ENCODE results near the gene LEMD1.

GRCh38 chr1:205421798-205422197, at the start of gene LEMD1:
- TF ChIP-seq CTCF (IDR thresholded peaks at IDR 0.05; ENCODE audit: poor library complexity, severe bottlenecking) = no peak
- TF ChIP-seq POLR2AphosphoS5 (IDR thresholded peaks at IDR 0.05) = no peak
- TF ChIP-seq RAD21 (conservative IDR thresholded peaks at IDR 0.05) = no peak
- no peak for TF ChIP-seq SMC3 (conservative IDR thresholded peaks at IDR 0.05; ENCODE audit: poor library complexity)
- TF ChIP-seq MXI1 (conservative IDR thresholded peaks at IDR 0.05; ENCODE audit: poor library complexity, severe bottlenecking) = no peak
- TF ChIP-seq EP300 (conservative IDR thresholded peaks at IDR 0.05; ENCODE audit: poor library complexity, severe bottlenecking) = peak; percentile 19
- no peak for TF ChIP-seq EZH2 (IDR thresholded peaks at IDR 0.05; ENCODE audit: borderline replicate concordance, insufficient read depth, low read length, poor library complexity, severe bottlenecking)
- no peak for TF ChIP-seq REST (IDR thresholded peaks at IDR 0.05; ENCODE audit: borderline replicate concordance)
